ENCODE measurements around the gene ADD3. TPM values are rescaled to one million over a fixed set of nuclear protein-coding genes. Genes with fewer than 3 reads are reported as not detected.

Gene ADD3
- total and polyA plus RNA-seq, 4 experiments from 2014 or later: 365 to 613 (median 449) TPM

- Histone ChIP-seq H3K27ac (ENCODE audit: low read depth, low read length) (no peak overlapping the region), H3K4me1 (ENCODE audit: insufficient read depth, low read length) (peaks cover 5% of the 10 kb centered on the region), H3K27me3 (ENCODE audit: insufficient read depth, low read length) (peaks cover 24% of the 10 kb centered on the region), H3K9me3 (ENCODE audit: control insufficient read depth in 1 of 2, low read length in 2 of 2) (no peaks in the 10 kb centered on the region), H3K36me3 (ENCODE audit: insufficient read depth, low read length) (no peaks in the 10 kb centered on the region), H3K4me3 (ENCODE audit: low read length in 2 of 2) (no peak overlapping the region)
- Mint-ChIP-seq H3K4me1 (peaks cover 4 to 10% (median 5%) of the 10 kb centered on the region in 4 donors), H3K36me3 (no peaks in the 10 kb centered on the region), H3K4me3 (no peak overlapping the region), H3K9me3 (peaks cover 0 to 2% (median 0%) of the 10 kb centered on the region in 8 donors), H3K27me3 (peaks cover 22 to 33% of the 10 kb centered on the region in 2 donors), H3K27ac (peak overlapping the region in 1 of 7 donors; percentile 48)
- DNase-seq: no peak
- intact Hi-C loops (cut with micrococcal nuclease): no loop called here
- POLR2A ChIA-PET (ENCODE audit: partially characterized antibody): interaction anchor here (2.1 kb wide), 1 partner anchor 62 kb away, joined by 7 read pairs; no protein-coding TSS in a partner anchor
- CTCF ChIA-PET (ENCODE audit: partially characterized antibody): interaction anchor here (0.9 to 1.5 kb wide), 3 partner anchors 10 to 131 kb away, joined by 3 to 6 read pairs (median 6); partner anchors contain the start of gene MXI1
Measured at GRCh38 chr10:110147961-110148360, 140.2 kb downstream of the ADD3 start.

GRCh38 chr10:110149259-110149658 lies 141.5 kb downstream of the ADD3 start:
- Histone ChIP-seq H3K9me3 (ENCODE audit: control insufficient read depth in 1 of 2, low read length in 2 of 2) (no peaks in the 10 kb centered on the region), H3K27ac (ENCODE audit: low read depth, low read length) (no peak overlapping the region), H3K27me3 (ENCODE audit: insufficient read depth, low read length) (peaks cover 25% of the 10 kb centered on the region), H3K4me3 (ENCODE audit: low read length in 2 of 2) (no peak overlapping the region), H3K4me1 (ENCODE audit: insufficient read depth, low read length) (no peaks in the 10 kb centered on the region), H3K36me3 (ENCODE audit: insufficient read depth, low read length) (no peaks in the 10 kb centered on the region)
- Mint-ChIP-seq H3K9me3 (peaks cover 0 to 2% (median 0%) of the 10 kb centered on the region in 8 donors), H3K36me3 (no peaks in the 10 kb centered on the region), H3K4me3 (no peak overlapping the region), H3K27ac (no peak overlapping the region), H3K4me1 (peaks cover 0 to 9% (median 2%) of the 10 kb centered on the region in 4 donors), H3K27me3 (peaks cover 33 to 46% of the 10 kb centered on the region in 2 donors)
- ChIA-PET CTCF (ENCODE audit: partially characterized antibody) (interaction anchor here (0.8 to 1.2 kb wide), 2 partner anchors 11 to 59 kb away, joined by 3 to 4 read pairs; no protein-coding TSS in a partner anchor), POLR2A (ENCODE audit: partially characterized antibody) (interaction anchor here (0.9 to 1.3 kb wide), 2 partner anchors 9 to 60 kb away, joined by 3 read pairs; no protein-coding TSS in a partner anchor)
- intact Hi-C loops (cut with micrococcal nuclease): no loop called here
- no peak for DNase-seq

DNA sequence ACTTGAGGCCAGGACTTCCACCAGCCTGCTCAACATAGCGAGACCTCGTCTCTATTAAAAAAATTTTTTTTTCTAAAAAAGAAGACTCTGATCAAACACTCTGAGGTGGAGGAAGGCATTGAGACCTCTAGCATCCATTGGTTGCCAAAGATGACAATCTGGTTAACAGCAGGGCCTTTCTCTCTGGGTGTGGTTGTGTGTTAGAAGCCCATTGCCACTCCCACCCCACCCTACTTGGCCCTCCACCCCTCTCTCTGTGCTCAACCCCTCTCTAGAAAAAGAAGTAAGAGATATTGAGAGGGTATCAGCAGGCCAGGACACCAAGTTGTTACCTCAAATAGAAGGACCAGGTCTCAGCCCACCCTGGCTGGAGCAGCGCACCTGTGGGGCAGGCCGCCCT lies 142.3 kb downstream of the ADD3 start:
- H3K36me3 Mint-ChIP-seq: no peaks in the 10 kb centered on the region
- intact Hi-C loops (cut with micrococcal nuclease): no loop called here
- DNase-seq: no peak
- Histone ChIP-seq H3K36me3 (ENCODE audit: insufficient read depth, low read length) (no peaks in the 10 kb centered on the region), H3K27ac (ENCODE audit: low read depth, low read length) (no peak overlapping the region), H3K4me1 (ENCODE audit: insufficient read depth, low read length) (no peaks in the 10 kb centered on the region), H3K9me3 (ENCODE audit: control insufficient read depth in 1 of 2, low read length in 2 of 2) (no peaks in the 10 kb centered on the region), H3K27me3 (ENCODE audit: insufficient read depth, low read length) (peaks cover 25% of the 10 kb centered on the region), H3K4me3 (ENCODE audit: low read length in 2 of 2) (no peak overlapping the region)
- H3K27ac Mint-ChIP-seq: no peak overlapping the region
- peaks cover 35 to 48% of the 10 kb centered on the region in 2 donors for H3K27me3 Mint-ChIP-seq
- CTCF ChIA-PET (ENCODE audit: partially characterized antibody): interaction anchor here (0.8 to 1.2 kb wide), 2 partner anchors 11 to 59 kb away, joined by 3 to 4 read pairs; no protein-coding TSS in a partner anchor
- no peak overlapping the region for H3K4me3 Mint-ChIP-seq
- POLR2A ChIA-PET (ENCODE audit: partially characterized antibody): no interaction called here
- H3K9me3 Mint-ChIP-seq: peaks cover 0 to 2% (median 0%) of the 10 kb centered on the region in 8 donors
- H3K4me1 Mint-ChIP-seq: peaks cover 0 to 12% (median 2%) of the 10 kb centered on the region in 4 donors

DNA sequence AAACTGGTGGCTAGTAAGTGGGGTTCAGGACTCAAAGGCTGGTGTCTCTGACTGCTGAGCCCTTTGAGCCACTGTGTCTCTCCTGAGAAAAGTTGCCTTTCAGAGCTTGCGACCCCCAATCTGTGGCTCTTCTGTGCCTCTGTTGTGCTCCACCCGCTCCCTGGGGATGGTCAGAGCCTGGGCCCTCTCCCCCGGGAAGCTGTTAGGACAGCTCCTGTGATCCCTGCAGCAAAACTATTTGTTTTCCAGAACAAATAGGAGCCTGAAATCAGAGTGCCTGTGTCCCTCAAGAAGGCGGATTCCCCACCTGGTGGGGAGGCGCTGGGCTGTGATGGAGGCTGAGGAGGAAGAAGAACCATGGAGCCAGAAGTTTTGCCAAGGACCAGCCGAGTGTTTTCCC lies 143.2 kb downstream of the ADD3 start:
- no peak overlapping the region for H3K27ac ChIP-seq (ENCODE audit: low read depth, low read length)
- Mint-ChIP-seq H3K36me3 (no peaks in the 10 kb centered on the region), H3K27me3 (peaks cover 35 to 53% of the 10 kb centered on the region in 2 donors), H3K27ac (peak overlapping the region in 1 of 7 donors; percentile 81), H3K9me3 (peaks cover 0 to 2% (median 0%) of the 10 kb centered on the region in 8 donors), H3K4me3 (no peak overlapping the region), H3K4me1 (peaks cover 2 to 20% (median 6%) of the 10 kb centered on the region in 4 donors)
- ChIA-PET CTCF (ENCODE audit: partially characterized antibody) (no interaction called here), POLR2A (ENCODE audit: partially characterized antibody) (interaction anchor here (1.4 to 2.7 kb wide), 2 partner anchors 12 to 58 kb away, joined by 6 to 8 read pairs; no protein-coding TSS in a partner anchor)
- no peak overlapping the region for H3K4me3 ChIP-seq (ENCODE audit: low read length in 2 of 2)
- H3K9me3 ChIP-seq (ENCODE audit: control insufficient read depth in 1 of 2, low read length in 2 of 2): no peaks in the 10 kb centered on the region
- DNase-seq: no peak
- peaks cover 25% of the 10 kb centered on the region for H3K27me3 ChIP-seq (ENCODE audit: insufficient read depth, low read length)
- peaks cover 3% of the 10 kb centered on the region for H3K4me1 ChIP-seq (ENCODE audit: insufficient read depth, low read length)
- intact Hi-C loops (cut with micrococcal nuclease): no loop called here
- H3K36me3 ChIP-seq (ENCODE audit: insufficient read depth, low read length): no peaks in the 10 kb centered on the region

GRCh38 chr10:110151467-110151866 lies 143.7 kb downstream of the ADD3 start:
- H3K36me3 ChIP-seq (ENCODE audit: insufficient read depth, low read length): no peaks in the 10 kb centered on the region
- H3K4me3 ChIP-seq (ENCODE audit: low read length in 2 of 2): no peak overlapping the region
- intact Hi-C loops (cut with micrococcal nuclease): no loop called here
- H3K4me3 Mint-ChIP-seq: no peak overlapping the region
- ChIA-PET POLR2A (ENCODE audit: partially characterized antibody) (interaction anchor here (1.4 to 2.7 kb wide), 2 partner anchors 12 to 57 kb away, joined by 6 to 8 read pairs; no protein-coding TSS in a partner anchor), CTCF (ENCODE audit: partially characterized antibody) (no interaction called here)
- no peaks in the 10 kb centered on the region for H3K36me3 Mint-ChIP-seq
- H3K27ac ChIP-seq (ENCODE audit: low read depth, low read length): no peak overlapping the region
- H3K9me3 Mint-ChIP-seq: peaks cover 0 to 2% (median 0%) of the 10 kb centered on the region in 8 donors
- H3K27me3 ChIP-seq (ENCODE audit: insufficient read depth, low read length): peaks cover 25% of the 10 kb centered on the region
- no peak for DNase-seq
- H3K27ac Mint-ChIP-seq: no peak overlapping the region
- peaks cover 35 to 53% of the 10 kb centered on the region in 2 donors for H3K27me3 Mint-ChIP-seq
- H3K4me1 ChIP-seq (ENCODE audit: insufficient read depth, low read length): peaks cover 8% of the 10 kb centered on the region
- H3K4me1 Mint-ChIP-seq: peaks cover 3 to 25% (median 8%) of the 10 kb centered on the region in 4 donors
- H3K9me3 ChIP-seq (ENCODE audit: control insufficient read depth in 1 of 2, low read length in 2 of 2): no peaks in the 10 kb centered on the region

DNA sequence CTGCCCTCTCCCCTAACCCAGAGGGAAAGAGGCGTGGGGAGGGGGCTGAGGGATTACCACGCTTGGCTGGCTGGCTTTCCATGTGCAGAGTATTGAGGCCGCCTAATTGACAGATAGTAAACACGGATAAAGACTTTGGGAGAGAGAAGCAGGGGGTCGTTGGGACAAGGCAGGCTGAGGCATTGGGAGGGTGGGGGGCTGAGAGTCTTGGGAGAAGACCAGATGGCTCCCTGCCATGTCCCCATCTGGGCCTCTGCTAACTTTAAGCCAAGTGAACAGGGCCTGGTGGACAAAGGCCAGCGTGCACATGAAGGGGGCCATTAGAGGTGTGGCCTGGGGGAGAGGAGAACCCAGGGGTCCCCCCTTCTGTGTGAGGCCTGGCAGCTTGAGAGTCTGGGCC lies 144.2 kb downstream of the ADD3 start:
- Mint-ChIP-seq H3K9me3 (peaks cover 0 to 3% (median 0%) of the 10 kb centered on the region in 8 donors), H3K27me3 (peaks cover 39 to 54% of the 10 kb centered on the region in 2 donors), H3K4me3 (no peak overlapping the region), H3K4me1 (peaks cover 8 to 30% (median 13%) of the 10 kb centered on the region in 4 donors), H3K36me3 (no peaks in the 10 kb centered on the region), H3K27ac (no peak overlapping the region)
- ChIA-PET POLR2A (ENCODE audit: partially characterized antibody) (interaction anchor here (2.7 kb wide), 1 partner anchor 13 kb away, joined by 8 read pairs; no protein-coding TSS in a partner anchor), CTCF (ENCODE audit: partially characterized antibody) (interaction anchor here (1.2 kb wide), 1 partner anchor 11 kb away, joined by 3 read pairs; no protein-coding TSS in a partner anchor)
- Histone ChIP-seq H3K27ac (ENCODE audit: low read depth, low read length) (no peak overlapping the region), H3K4me3 (ENCODE audit: low read length in 2 of 2) (no peak overlapping the region), H3K9me3 (ENCODE audit: control insufficient read depth in 1 of 2, low read length in 2 of 2) (no peaks in the 10 kb centered on the region), H3K4me1 (ENCODE audit: insufficient read depth, low read length) (peaks cover 13% of the 10 kb centered on the region), H3K27me3 (ENCODE audit: insufficient read depth, low read length) (peaks cover 25% of the 10 kb centered on the region), H3K36me3 (ENCODE audit: insufficient read depth, low read length) (no peaks in the 10 kb centered on the region)
- no peak for DNase-seq
- intact Hi-C loops (cut with micrococcal nuclease): no loop called here

GRCh38 chr10:110153396-110153795 lies 145.6 kb downstream of the ADD3 start:
- Histone ChIP-seq H3K9me3 (ENCODE audit: control insufficient read depth in 1 of 2, low read length in 2 of 2) (no peaks in the 10 kb centered on the region), H3K4me3 (ENCODE audit: low read length in 2 of 2) (no peak overlapping the region), H3K4me1 (ENCODE audit: insufficient read depth, low read length) (peaks cover 22% of the 10 kb centered on the region), H3K27ac (ENCODE audit: low read depth, low read length) (no peak overlapping the region), H3K36me3 (ENCODE audit: insufficient read depth, low read length) (no peaks in the 10 kb centered on the region), H3K27me3 (ENCODE audit: insufficient read depth, low read length) (peaks cover 20% of the 10 kb centered on the region)
- no peak overlapping the region for H3K4me3 Mint-ChIP-seq
- peaks cover 11 to 38% (median 19%) of the 10 kb centered on the region in 4 donors for H3K4me1 Mint-ChIP-seq
- no peaks in the 10 kb centered on the region for H3K36me3 Mint-ChIP-seq
- intact Hi-C loops (cut with micrococcal nuclease): no loop called here
- H3K27ac Mint-ChIP-seq: peak overlapping the region in 1 of 7 donors; percentile 5
- peaks cover 0 to 3% (median 0%) of the 10 kb centered on the region in 8 donors for H3K9me3 Mint-ChIP-seq
- POLR2A ChIA-PET (ENCODE audit: partially characterized antibody): interaction anchor here (0.9 to 2.7 kb wide), 2 partner anchors 14 to 56 kb away, joined by 3 to 8 read pairs; no protein-coding TSS in a partner anchor
- DNase-seq: no peak
- CTCF ChIA-PET (ENCODE audit: partially characterized antibody): no interaction called here
- peaks cover 45 to 60% of the 10 kb centered on the region in 2 donors for H3K27me3 Mint-ChIP-seq

Data from CD4-positive, alpha-beta memory T cell (primary cell).